ENCODE measurements around the gene GRAMD1B.

The GRAMD1B gene

GRCh38 chr11:123429913-123430720 lies at the start of gene GRAMD1B:
GRAMD1B (plus strand) TSS chr11:123430269; CDS start chr11:123430793, 524 bp downstream.
- H3K4me3 ChIP-seq (ENCODE audit: low read length) = peak within 1 kb of the TSS; percentile 34
- peak; percentile 11 for DNase-seq (ENCODE audit: low read depth)
- TF ChIP-seq CTCF (IDR thresholded peaks at IDR 0.05; ENCODE audit: insufficient read depth, low read depth, low read length, missing control alignments) = no peak

- TF ChIP-seq CTCF (IDR thresholded peaks at IDR 0.05; ENCODE audit: insufficient read depth, low read depth, low read length, missing control alignments) = no peak
- H3K4me3 ChIP-seq (ENCODE audit: low read length) = no peak overlapping the region
- DNase-seq (ENCODE audit: low read depth) = no peak
Observed at GRCh38 chr11:123381149-123381548, 48.9 kb upstream of the GRAMD1B start.

- no peak overlapping the region for H3K4me3 ChIP-seq (ENCODE audit: low read length)
- DNase-seq (ENCODE audit: low read depth) = no peak
- TF ChIP-seq CTCF (IDR thresholded peaks at IDR 0.05; ENCODE audit: insufficient read depth, low read depth, low read length, missing control alignments) = no peak
Observed at GRCh38 chr11:123381817-123382554, 48.1 kb upstream of the GRAMD1B start.

- DNase-seq (ENCODE audit: low read depth) = no peak
- no peak overlapping the region for H3K4me3 ChIP-seq (ENCODE audit: low read length)
- TF ChIP-seq CTCF (IDR thresholded peaks at IDR 0.05; ENCODE audit: insufficient read depth, low read depth, low read length, missing control alignments) = no peak
Observed at GRCh38 chr11:123382555-123383074, 47.5 kb upstream of the GRAMD1B start.

GRCh38 chr11:123384116-123384515 lies 46.0 kb upstream of the GRAMD1B start:
- no peak for TF ChIP-seq CTCF (IDR thresholded peaks at IDR 0.05; ENCODE audit: insufficient read depth, low read depth, low read length, missing control alignments)
- no peak for DNase-seq (ENCODE audit: low read depth)
- no peak overlapping the region for H3K4me3 ChIP-seq (ENCODE audit: low read length)

- DNase-seq (ENCODE audit: low read depth) = peak; percentile 56
- TF ChIP-seq CTCF (IDR thresholded peaks at IDR 0.05; ENCODE audit: insufficient read depth, low read depth, low read length, missing control alignments) = no peak
- no peak overlapping the region for H3K4me3 ChIP-seq (ENCODE audit: low read length)
Observed at GRCh38 chr11:123386796-123387510, 43.1 kb upstream of the GRAMD1B start.

Measured in epithelial cell of esophagus (primary cell).